Measurements from ENCODE around the gene CCDC106. TPM values are rescaled to one million over a fixed set of nuclear protein-coding genes. Genes with fewer than 3 reads are reported as not detected.
A peak's percentile ranks its signal among the peaks of the same experiment; 100 is the strongest.

The CCDC106 gene
- total RNA-seq, 2 donors from 2014 or later, result 2.6 to 4.8 TPM

DNA sequence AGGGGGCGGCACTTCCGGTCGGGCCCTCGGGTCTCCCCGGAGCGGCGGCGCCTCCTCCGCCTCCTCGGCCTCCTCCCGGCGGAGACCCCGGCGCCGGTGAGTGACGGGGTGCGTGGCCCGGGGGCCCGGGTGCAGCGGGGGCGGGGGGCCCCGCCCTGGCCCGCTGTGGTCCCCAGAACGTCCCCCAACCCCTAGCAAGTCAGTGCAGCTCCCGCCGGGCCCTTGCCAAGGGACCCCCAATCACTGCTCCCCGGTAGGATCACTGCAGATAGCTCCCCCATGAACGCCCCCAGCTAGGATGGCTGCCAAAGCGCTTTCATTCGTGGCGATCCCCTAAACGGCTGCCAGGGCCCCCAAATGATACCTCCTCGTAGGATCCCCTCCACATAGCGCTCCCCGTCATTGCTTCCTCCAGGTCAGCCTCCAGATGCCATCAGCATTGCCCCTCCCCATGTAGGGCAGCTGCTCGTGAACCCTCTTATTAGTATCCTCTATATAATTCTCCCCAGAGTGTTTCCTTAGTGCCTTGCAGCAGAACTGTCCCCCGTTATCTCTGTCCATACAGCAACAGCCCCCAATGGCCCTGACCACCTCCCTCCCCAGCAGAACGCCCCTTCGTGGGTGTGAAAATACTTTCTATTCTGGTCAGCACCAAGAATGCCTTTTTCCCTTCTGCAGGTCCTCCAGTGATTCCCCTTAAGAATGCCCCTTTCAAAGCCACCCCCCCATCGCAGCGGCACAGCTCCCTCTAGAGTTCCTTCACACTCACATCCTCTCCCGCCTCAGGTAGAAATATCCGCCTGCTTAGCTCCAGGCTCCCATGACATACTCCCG is 42.2 kb upstream of the CCDC106 start, which contains the start of gene ZNF865:
Gene ZNF865 (plus strand): TSS at position 11 of the 834 bp plus-strand sequence. CDS start 7,972 bp downstream, outside the sequence.
- H3K27me3 ChIP-seq, result no peaks in the 10 kb centered on the region
- peak; percentile 88 for DNase-seq
- peaks cover 7% of the 10 kb centered on the region for H3K4me1 ChIP-seq
- intact Hi-C loops (cut with DNase I), result loop anchor here (5.0 kb wide), 1 partner anchor 89 kb away; no protein-coding TSS in a partner anchor
- H3K36me3 ChIP-seq, result no peaks in the 10 kb centered on the region
- H3K27ac ChIP-seq, result peak within 1 kb of the TSS; percentile 96
- peak within 1 kb of the TSS; percentile 76 for H3K4me3 ChIP-seq
- H3K9ac ChIP-seq (ENCODE audit: low read depth in 2 of 2, low read length in 2 of 2), result peak within 1 kb of the TSS; percentile 95
- H3K9me3 ChIP-seq, result no peaks in the 10 kb centered on the region
- TF ChIP-seq, protein P1, sequence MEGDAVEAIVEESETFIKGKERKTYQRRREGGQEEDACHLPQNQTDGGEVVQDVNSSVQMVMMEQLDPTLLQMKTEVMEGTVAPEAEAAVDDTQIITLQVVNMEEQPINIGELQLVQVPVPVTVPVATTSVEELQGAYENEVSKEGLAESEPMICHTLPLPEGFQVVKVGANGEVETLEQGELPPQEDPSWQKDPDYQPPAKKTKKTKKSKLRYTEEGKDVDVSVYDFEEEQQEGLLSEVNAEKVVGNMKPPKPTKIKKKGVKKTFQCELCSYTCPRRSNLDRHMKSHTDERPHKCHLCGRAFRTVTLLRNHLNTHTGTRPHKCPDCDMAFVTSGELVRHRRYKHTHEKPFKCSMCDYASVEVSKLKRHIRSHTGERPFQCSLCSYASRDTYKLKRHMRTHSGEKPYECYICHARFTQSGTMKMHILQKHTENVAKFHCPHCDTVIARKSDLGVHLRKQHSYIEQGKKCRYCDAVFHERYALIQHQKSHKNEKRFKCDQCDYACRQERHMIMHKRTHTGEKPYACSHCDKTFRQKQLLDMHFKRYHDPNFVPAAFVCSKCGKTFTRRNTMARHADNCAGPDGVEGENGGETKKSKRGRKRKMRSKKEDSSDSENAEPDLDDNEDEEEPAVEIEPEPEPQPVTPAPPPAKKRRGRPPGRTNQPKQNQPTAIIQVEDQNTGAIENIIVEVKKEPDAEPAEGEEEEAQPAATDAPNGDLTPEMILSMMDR (IDR thresholded peaks at IDR 0.05), result peak; percentile 46

- DNase-seq, result no peak
- intact Hi-C loops (cut with DNase I), result loop anchor here (5.0 kb wide), 1 partner anchor 89 kb away; no protein-coding TSS in a partner anchor
- Histone ChIP-seq H3K27ac (peak overlapping the region; percentile 96), H3K9ac (ENCODE audit: low read depth in 2 of 2, low read length in 2 of 2) (peak overlapping the region; percentile 95), H3K27me3 (no peaks in the 10 kb centered on the region), H3K36me3 (no peaks in the 10 kb centered on the region), H3K9me3 (no peaks in the 10 kb centered on the region), H3K4me3 (peak overlapping the region; percentile 76), H3K4me1 (peaks cover 7% of the 10 kb centered on the region)
- TF ChIP-seq, protein P1 (IDR thresholded peaks at IDR 0.05), result no peak
Measured at GRCh38 chr19:55606471-55606787, 41.6 kb upstream of the CCDC106 start.

GRCh38 chr19:55606817-55607216 is 41.2 kb upstream of the CCDC106 start:
- peak overlapping the region in 1 of 2 donors; percentile 95 for H3K9ac ChIP-seq (ENCODE audit: low read depth in 2 of 2, low read length in 2 of 2)

GRCh38 chr19:55609326-55609725 is 38.7 kb upstream of the CCDC106 start:
- DNase-seq, result no peak
- H3K4me1 ChIP-seq, result peaks cover 7% of the 10 kb centered on the region
- H3K4me3 ChIP-seq, result no peak overlapping the region
- no peaks in the 10 kb centered on the region for H3K36me3 ChIP-seq
- intact Hi-C loops (cut with DNase I), result loop anchor here (5.0 kb wide), 1 partner anchor 92 kb away; no protein-coding TSS in a partner anchor
- TF ChIP-seq, protein P1 (IDR thresholded peaks at IDR 0.05), result no peak
- no peak overlapping the region for H3K9ac ChIP-seq (ENCODE audit: low read depth in 2 of 2, low read length in 2 of 2)
- no peaks in the 10 kb centered on the region for H3K27me3 ChIP-seq
- no peaks in the 10 kb centered on the region for H3K9me3 ChIP-seq
- H3K27ac ChIP-seq, result no peak overlapping the region

More at GRCh38 chr19:55606817-55607216, 41.2 kb upstream of the CCDC106 start:
- peak overlapping the region; percentile 76 for H3K4me3 ChIP-seq
- H3K27ac ChIP-seq, result no peak overlapping the region
- H3K4me1 ChIP-seq, result peaks cover 7% of the 10 kb centered on the region
- H3K36me3 ChIP-seq, result no peaks in the 10 kb centered on the region
- no peaks in the 10 kb centered on the region for H3K9me3 ChIP-seq
- no peaks in the 10 kb centered on the region for H3K27me3 ChIP-seq
- DNase-seq, result no peak
- intact Hi-C loops (cut with DNase I), result loop anchor here (5.0 kb wide), 1 partner anchor 90 kb away; no protein-coding TSS in a partner anchor
- TF ChIP-seq, protein P1 (IDR thresholded peaks at IDR 0.05), result no peak

- H3K36me3 ChIP-seq, result no peaks in the 10 kb centered on the region
- TF ChIP-seq, protein P1 (IDR thresholded peaks at IDR 0.05), result no peak
- H3K27me3 ChIP-seq, result no peaks in the 10 kb centered on the region
- H3K9ac ChIP-seq (ENCODE audit: low read depth in 2 of 2, low read length in 2 of 2), result no peak overlapping the region
- intact Hi-C loops (cut with DNase I), result no loop called here
- H3K27ac ChIP-seq, result no peak overlapping the region
- no peak overlapping the region for H3K4me3 ChIP-seq
- peaks cover 5% of the 10 kb centered on the region for H3K4me1 ChIP-seq
- DNase-seq, result no peak
- no peaks in the 10 kb centered on the region for H3K9me3 ChIP-seq
Measured at GRCh38 chr19:55611300-55611982, 36.6 kb upstream of the CCDC106 start.
